IgD-negative memory B cell (primary cell): ENCODE data around the gene SNX8. TPM values are rescaled to one million over a fixed set of nuclear protein-coding genes. Genes with fewer than 3 reads are reported as not detected.
A peak's percentile ranks its signal among the peaks of the same experiment; 100 is the strongest.
"Not testable (repeated sequence)": the region's sequence is repeated elsewhere in the genome, so short reads cannot be mapped to it uniquely, and the experiment has no call there.

Experiments
- H3K27ac Mint-ChIP-seq, 3 donors: one replicate each; pipeline ENCODE4 v1.8.0; 2020 to 2022; ENCODE audit warnings: mild to moderate bottlenecking in 3 of 3, mixed read lengths in 3 of 3, moderate library complexity in 1 of 3
- H3K27me3 Mint-ChIP-seq: one replicate; pipeline ENCODE4 v1.8.0; 2021; ENCODE audit warnings: mixed read lengths
- H3K36me3 Mint-ChIP-seq: one replicate; pipeline ENCODE4 v1.8.0; 2020; ENCODE audit warnings: mild to moderate bottlenecking, mixed read lengths
- H3K4me1 Mint-ChIP-seq, 3 donors: one replicate each; pipeline ENCODE4 v1.8.0; 2020 to 2022; ENCODE audit warnings: mixed read lengths in 3 of 3, mild to moderate bottlenecking in 1 of 3
- H3K4me3 Mint-ChIP-seq, 4 donors: one replicate each; pipeline ENCODE4 v1.8.0; 2020 to 2022; ENCODE audit warnings: mild to moderate bottlenecking in 4 of 4, mixed read lengths in 4 of 4, moderate library complexity in 3 of 4
- H3K9me3 Mint-ChIP-seq, 3 donors: one replicate each; pipeline ENCODE4 v1.8.0; 2020 to 2021; ENCODE audit warnings: mixed read lengths in 3 of 3, mild to moderate bottlenecking in 1 of 3
- polyA plus RNA-seq: library from polyadenylated mRNA; unstranded; fragments of 300-500 nt; fragmentation: Illumina TruSeq; gene quantifications from one replicate; pipeline ENCODE4 v1.2.3, GENCODE V29; 2021

Gene SNX8
- polyA plus RNA-seq, 1 donor from 2014 or later, result 61.3 TPM

GRCh38 chr7:2270495-2270894, 43.7 kb downstream of the SNX8 start:
- H3K27ac Mint-ChIP-seq, result peak overlapping the region in 1 of 3 donors; percentile 39

GRCh38 chr7:2269991-2270460, 44.2 kb downstream of the SNX8 start:
- Mint-ChIP-seq H3K27me3 (no peaks in the 10 kb centered on the region), H3K4me3 (no peak overlapping the region), H3K4me1 (peaks cover 0 to 2% (median 0%) of the 10 kb centered on the region in 3 donors), H3K36me3 (peaks cover 4% of the 10 kb centered on the region), H3K27ac (peak overlapping the region in 1 of 3 donors; percentile 39), H3K9me3 (no peaks in the 10 kb centered on the region)

More at GRCh38 chr7:2270495-2270894, 43.7 kb downstream of the SNX8 start:
- Mint-ChIP-seq H3K36me3 (peaks cover 3% of the 10 kb centered on the region), H3K4me3 (no peak overlapping the region), H3K4me1 (peaks cover 0 to 1% (median 0%) of the 10 kb centered on the region in 3 donors), H3K9me3 (no peaks in the 10 kb centered on the region), H3K27me3 (no peaks in the 10 kb centered on the region)

GRCh38 chr7:2269089-2269990, 44.9 kb downstream of the SNX8 start:
- H3K27ac Mint-ChIP-seq, result peak overlapping the region in 1 of 3 donors; percentile 39

GRCh38 chr7:2266911-2267310, 47.3 kb downstream of the SNX8 start:
- Mint-ChIP-seq H3K9me3 (no peaks in the 10 kb centered on the region), H3K4me1 (peaks cover 5 to 6% (median 5%) of the 10 kb centered on the region in 3 donors), H3K27ac (no peak overlapping the region), H3K36me3 (peaks cover 11% of the 10 kb centered on the region), H3K27me3 (no peaks in the 10 kb centered on the region), H3K4me3 (no peak overlapping the region)

More at GRCh38 chr7:2269089-2269990, 44.9 kb downstream of the SNX8 start:
- H3K27me3 Mint-ChIP-seq, H3K9me3 Mint-ChIP-seq, H3K4me3 Mint-ChIP-seq, H3K36me3 Mint-ChIP-seq, H3K4me1 Mint-ChIP-seq: not testable (repeated sequence)

GRCh38 chr7:2264158-2264557, 50.1 kb downstream of the SNX8 start:
- Mint-ChIP-seq H3K9me3 (peaks cover 0 to 1% (median 0%) of the 10 kb centered on the region in 3 donors), H3K27me3 (no peaks in the 10 kb centered on the region), H3K27ac (peak overlapping the region; percentile 56 to 78 (median 74)), H3K36me3 (peaks cover 13% of the 10 kb centered on the region), H3K4me1 (peaks cover 20 to 28% (median 24%) of the 10 kb centered on the region in 3 donors), H3K4me3 (no peak overlapping the region)

GRCh38 chr7:2263176-2263575, 51.1 kb downstream of the SNX8 start:
- Mint-ChIP-seq H3K9me3 (peaks cover 0 to 1% (median 0%) of the 10 kb centered on the region in 3 donors), H3K27ac (peak overlapping the region; percentile 7 to 84 (median 83)), H3K27me3 (no peaks in the 10 kb centered on the region), H3K4me1 (peaks cover 26 to 32% (median 29%) of the 10 kb centered on the region in 3 donors), H3K4me3 (peak overlapping the region in 1 of 4 donors; percentile 17), H3K36me3 (peaks cover 13% of the 10 kb centered on the region)

GRCh38 chr7:2261611-2262010, 52.6 kb downstream of the SNX8 start:
- Mint-ChIP-seq H3K9me3 (peaks cover 0 to 1% (median 0%) of the 10 kb centered on the region in 3 donors), H3K27ac (peak overlapping the region; percentile 96 to 98 (median 97)), H3K4me3 (peak overlapping the region; percentile 75 to 91 (median 84)), H3K27me3 (no peaks in the 10 kb centered on the region), H3K36me3 (peaks cover 13% of the 10 kb centered on the region), H3K4me1 (peaks cover 26 to 32% (median 29%) of the 10 kb centered on the region in 3 donors)

- Mint-ChIP-seq H3K4me3 (peak overlapping the region in 2 of 4 donors; percentile 78 to 92), H3K27me3 (no peaks in the 10 kb centered on the region), H3K36me3 (peaks cover 13% of the 10 kb centered on the region), H3K4me1 (peaks cover 26 to 32% (median 29%) of the 10 kb centered on the region in 3 donors), H3K9me3 (peaks cover 0 to 1% (median 0%) of the 10 kb centered on the region in 3 donors), H3K27ac (peak overlapping the region; percentile 73 to 98 (median 97))
Observed at GRCh38 chr7:2260820-2261219, 53.4 kb downstream of the SNX8 start.

- H3K36me3 Mint-ChIP-seq, result peaks cover 12% of the 10 kb centered on the region
- peak overlapping the region; percentile 59 to 92 (median 82) for H3K4me3 Mint-ChIP-seq
- peak overlapping the region; percentile 95 to 97 (median 97) for H3K27ac Mint-ChIP-seq
- H3K4me1 Mint-ChIP-seq, result peaks cover 29 to 35% (median 30%) of the 10 kb centered on the region in 3 donors
- no peaks in the 10 kb centered on the region for H3K27me3 Mint-ChIP-seq
- peaks cover 0 to 1% (median 0%) of the 10 kb centered on the region in 3 donors for H3K9me3 Mint-ChIP-seq
Observed at GRCh38 chr7:2259480-2259879, 54.8 kb downstream of the SNX8 start.

GRCh38 chr7:2258661-2259365, 55.4 kb downstream of the SNX8 start:
- H3K9me3 Mint-ChIP-seq, result peaks cover 0 to 1% (median 0%) of the 10 kb centered on the region in 3 donors
- H3K36me3 Mint-ChIP-seq, result peaks cover 8% of the 10 kb centered on the region
- H3K4me3 Mint-ChIP-seq, result peak overlapping the region; percentile 59 to 92 (median 81)
- peaks cover 24 to 35% (median 30%) of the 10 kb centered on the region in 3 donors for H3K4me1 Mint-ChIP-seq
- peak overlapping the region; percentile 95 to 97 (median 97) for H3K27ac Mint-ChIP-seq
- H3K27me3 Mint-ChIP-seq, result no peaks in the 10 kb centered on the region

GRCh38 chr7:2257651-2258050, 56.6 kb downstream of the SNX8 start:
- Mint-ChIP-seq H3K27ac (peak overlapping the region; percentile 68 to 86 (median 74)), H3K4me1 (peaks cover 24 to 35% (median 31%) of the 10 kb centered on the region in 3 donors), H3K9me3 (peaks cover 0 to 1% (median 0%) of the 10 kb centered on the region in 3 donors), H3K27me3 (no peaks in the 10 kb centered on the region), H3K36me3 (peaks cover 4% of the 10 kb centered on the region), H3K4me3 (peak overlapping the region in 1 of 4 donors; percentile 29)

GRCh38 chr7:2257046-2257551, 57.1 kb downstream of the SNX8 start:
- H3K9me3 Mint-ChIP-seq, result peaks cover 0 to 1% (median 0%) of the 10 kb centered on the region in 3 donors
- H3K27ac Mint-ChIP-seq, result peak overlapping the region; percentile 68 to 86 (median 74)
- H3K4me1 Mint-ChIP-seq, result peaks cover 24 to 31% (median 30%) of the 10 kb centered on the region in 3 donors
- no peaks in the 10 kb centered on the region for H3K27me3 Mint-ChIP-seq
- H3K36me3 Mint-ChIP-seq, result peaks cover 4% of the 10 kb centered on the region
- peak overlapping the region in 1 of 4 donors; percentile 29 for H3K4me3 Mint-ChIP-seq

- H3K4me1 Mint-ChIP-seq, result peaks cover 19 to 25% (median 24%) of the 10 kb centered on the region in 3 donors
- H3K27me3 Mint-ChIP-seq, result no peaks in the 10 kb centered on the region
- peak overlapping the region in 1 of 4 donors; percentile 54 for H3K4me3 Mint-ChIP-seq
- H3K36me3 Mint-ChIP-seq, result peaks cover 4% of the 10 kb centered on the region
- peak overlapping the region in 2 of 3 donors; percentile 16 to 39 for H3K27ac Mint-ChIP-seq
- H3K9me3 Mint-ChIP-seq, result peaks cover 0 to 1% (median 0%) of the 10 kb centered on the region in 3 donors
Observed at GRCh38 chr7:2256306-2257045, 57.8 kb downstream of the SNX8 start.
